MCF 10A (cell line): ENCODE data around the gene CACNA1H. TPM values are rescaled to one million over a fixed set of nuclear protein-coding genes. Genes with fewer than 3 reads are reported as not detected.
"Not testable (repeated sequence)": the region's sequence is repeated elsewhere in the genome, so short reads cannot be mapped to it uniquely, and the experiment has no call there.

Source experiments
- BruUV-seq: library from RNA; stranded (reverse); fragments of 400-500 nt; replicated peaks from 2 replicates; lab custom pipeline; 2021; lab: Mats Ljungman, UMichigan
- CTCF ChIA-PET: fragments of 300-600 bp; sonication (Branson Sonifier 250); formaldehyde crosslinking; extraction: SDS; loops from one replicate; lab custom pipeline; 2021; ENCODE audit warnings: antibody characterized with exemption, inconsistent platforms; lab: Yijun Ruan, JAX
- POLR2A ChIA-PET: fragments of 300-600, 350-650 bp; sonication (Branson Sonifier 250); formaldehyde crosslinking; extraction: SDS; loops from one replicate; lab custom pipeline; 2020; ENCODE audit warnings: antibody characterized with exemption, inconsistent platforms; lab: Yijun Ruan, JAX
- DNase-seq: peaks from one replicate; pipeline ENCODE4 v3.0.0-alpha.2; 2018; ENCODE audit not compliant: unreplicated experiment
- H3K27ac Mint-ChIP-seq: one replicate; pipeline ENCODE4 v1.8.0; 2022; ENCODE audit warnings: mild to moderate bottlenecking, low read depth, mixed read lengths; ENCODE audit not compliant: unreplicated experiment
- H3K27me3 Mint-ChIP-seq: one replicate; pipeline ENCODE4 v1.8.0; 2022; ENCODE audit warnings: mixed read lengths; ENCODE audit not compliant: insufficient read depth, unreplicated experiment
- H3K36me3 Mint-ChIP-seq: one replicate; pipeline ENCODE4 v1.8.0; 2022; ENCODE audit warnings: mild to moderate bottlenecking, moderate library complexity, mixed read lengths; ENCODE audit not compliant: insufficient read depth, unreplicated experiment
- H3K4me1 Mint-ChIP-seq: one replicate; pipeline ENCODE4 v1.8.0; 2022; ENCODE audit warnings: mixed read lengths; ENCODE audit not compliant: insufficient read depth, unreplicated experiment
- H3K4me3 Mint-ChIP-seq: one replicate; pipeline ENCODE4 v1.8.0; 2022; ENCODE audit warnings: mild to moderate bottlenecking, moderate library complexity, mixed read lengths; ENCODE audit not compliant: unreplicated experiment
- H3K9me3 Mint-ChIP-seq: one replicate; pipeline ENCODE4 v1.8.0; 2022; ENCODE audit warnings: mixed read lengths; ENCODE audit not compliant: unreplicated experiment
- intact Hi-C: fragments of 100-400 bp; cut with micrococcal nuclease; formaldehyde crosslinking; loops from 2 replicates; pipeline ENCODE4 v1.14.1; 2022
- total RNA-seq: library from RNA; stranded (reverse); gene quantifications from 2 replicates; pipeline ENCODE4 v1.2.3, GENCODE V29; 2022
- TF ChIP-seq, protein P1 (sequence below): fragments of 200-600 bp; IDR thresholded peaks from one replicate; pipeline ENCODE4 v1.8.0; 2022; ENCODE audit warnings: antibody characterized with exemption, mild to moderate bottlenecking; ENCODE audit not compliant: unreplicated experiment

CACNA1H gene
- total RNA-seq, 1 experiment from 2014 or later = not detected

DNA sequence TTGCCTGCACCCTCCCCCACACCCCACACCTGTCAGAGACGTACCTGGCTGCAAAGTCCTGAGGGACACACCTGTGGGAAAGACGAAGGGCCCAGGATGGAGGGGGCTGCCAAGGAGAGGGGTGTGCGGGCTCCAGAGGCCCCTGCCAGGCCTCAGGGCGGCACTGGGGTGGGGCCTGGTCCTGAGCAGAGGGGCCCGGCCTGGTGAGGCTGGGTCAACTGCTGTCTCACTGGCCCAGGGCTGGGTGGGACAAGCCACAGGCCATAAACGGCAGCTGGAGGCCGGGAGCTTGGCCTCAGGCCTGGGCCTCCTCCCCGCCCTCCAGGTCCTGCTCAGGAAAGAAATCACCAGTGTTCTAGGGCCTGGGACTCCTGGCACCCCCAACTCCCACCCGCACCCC is 71.7 kb downstream of the CACNA1H start:
- no peak overlapping the region for H3K4me3 Mint-ChIP-seq
- peaks cover 31% of the 10 kb centered on the region for H3K27me3 Mint-ChIP-seq
- peaks cover 5% of the 10 kb centered on the region for H3K4me1 Mint-ChIP-seq
- ChIA-PET CTCF (interaction anchor here (0.7 kb wide), 1 partner anchor 563 kb away, joined by 3 read pairs; no protein-coding TSS in a partner anchor), POLR2A (no interaction called here)
- no peak for DNase-seq
- TF ChIP-seq, protein P1, sequence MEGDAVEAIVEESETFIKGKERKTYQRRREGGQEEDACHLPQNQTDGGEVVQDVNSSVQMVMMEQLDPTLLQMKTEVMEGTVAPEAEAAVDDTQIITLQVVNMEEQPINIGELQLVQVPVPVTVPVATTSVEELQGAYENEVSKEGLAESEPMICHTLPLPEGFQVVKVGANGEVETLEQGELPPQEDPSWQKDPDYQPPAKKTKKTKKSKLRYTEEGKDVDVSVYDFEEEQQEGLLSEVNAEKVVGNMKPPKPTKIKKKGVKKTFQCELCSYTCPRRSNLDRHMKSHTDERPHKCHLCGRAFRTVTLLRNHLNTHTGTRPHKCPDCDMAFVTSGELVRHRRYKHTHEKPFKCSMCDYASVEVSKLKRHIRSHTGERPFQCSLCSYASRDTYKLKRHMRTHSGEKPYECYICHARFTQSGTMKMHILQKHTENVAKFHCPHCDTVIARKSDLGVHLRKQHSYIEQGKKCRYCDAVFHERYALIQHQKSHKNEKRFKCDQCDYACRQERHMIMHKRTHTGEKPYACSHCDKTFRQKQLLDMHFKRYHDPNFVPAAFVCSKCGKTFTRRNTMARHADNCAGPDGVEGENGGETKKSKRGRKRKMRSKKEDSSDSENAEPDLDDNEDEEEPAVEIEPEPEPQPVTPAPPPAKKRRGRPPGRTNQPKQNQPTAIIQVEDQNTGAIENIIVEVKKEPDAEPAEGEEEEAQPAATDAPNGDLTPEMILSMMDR = no peak
- no peak overlapping the region for H3K27ac Mint-ChIP-seq
- H3K36me3 Mint-ChIP-seq = no peaks in the 10 kb centered on the region
- BruUV-seq = no TSS peak
- intact Hi-C loops = no loop called here
- no peaks in the 10 kb centered on the region for H3K9me3 Mint-ChIP-seq

DNA sequence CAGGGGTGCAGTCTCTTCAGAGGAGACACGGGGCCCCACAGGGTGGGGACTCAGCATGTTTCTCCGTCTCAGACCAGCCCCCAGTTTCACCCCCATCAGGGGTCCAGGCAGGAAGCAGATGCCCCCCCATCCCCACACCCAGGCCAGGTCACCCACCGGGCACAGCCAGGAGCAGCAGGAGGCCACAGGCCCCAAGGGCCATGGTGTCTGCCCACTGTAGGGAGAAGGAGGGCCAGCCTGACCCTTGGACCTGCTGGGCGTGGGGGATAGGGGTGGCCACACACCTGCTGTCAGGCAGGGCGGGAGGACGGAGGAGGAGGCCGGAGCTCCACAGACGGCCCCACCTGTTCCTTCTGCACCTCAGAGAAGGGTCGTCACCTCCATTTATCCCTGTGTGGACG is 72.1 kb downstream of the CACNA1H start, which contains the start of gene TPSG1:
TPSG1 (minus strand) TSS at position 218 of the 401 bp plus-strand sequence; CDS start at position 202, 16 bp downstream.
- Mint-ChIP-seq H3K4me1 (peaks cover 5% of the 10 kb centered on the region), H3K4me3 (no peak within 1 kb of the TSS), H3K27me3 (peaks cover 31% of the 10 kb centered on the region), H3K27ac (no peak within 1 kb of the TSS), H3K36me3 (no peaks in the 10 kb centered on the region), H3K9me3 (no peaks in the 10 kb centered on the region)
- intact Hi-C loops = no loop called here
- TF ChIP-seq, protein P1 = no peak
- CTCF ChIA-PET = interaction anchor here (0.6 to 0.7 kb wide), 2 partner anchors 150 to 564 kb away, joined by 3 read pairs; no protein-coding TSS in a partner anchor
- no TSS peak for BruUV-seq
- POLR2A ChIA-PET = no interaction called here
- DNase-seq = no peak

DNA sequence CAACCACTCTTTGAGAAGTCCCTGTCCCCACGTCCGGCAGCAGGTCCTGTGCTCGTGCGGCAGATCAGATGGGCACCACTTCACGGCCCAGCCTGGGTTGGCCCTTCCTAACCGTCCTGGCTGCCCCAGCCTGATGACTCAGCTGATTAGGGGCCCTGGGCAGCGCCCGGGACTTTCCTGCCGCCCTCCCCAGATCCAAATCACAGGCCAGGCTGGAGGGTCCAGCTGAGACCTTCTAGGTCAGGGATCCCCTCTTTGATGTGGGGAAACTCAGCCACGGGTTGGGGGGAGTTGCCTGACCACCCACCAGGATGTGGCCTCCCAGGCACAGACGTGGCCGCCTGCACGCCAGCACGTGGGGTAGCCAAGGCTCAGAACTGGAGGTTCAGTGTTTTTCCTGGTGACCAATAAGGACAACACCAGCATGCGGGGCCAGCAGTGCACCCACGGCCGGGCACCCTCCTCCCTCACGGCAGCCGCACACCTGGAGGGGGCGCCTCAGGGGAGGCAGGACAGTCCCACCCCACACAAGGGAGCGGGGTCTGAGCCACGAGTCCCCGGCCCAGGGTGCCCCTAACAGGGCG is 72.9 kb downstream of the CACNA1H start:
- H3K4me1 Mint-ChIP-seq, H3K9me3 Mint-ChIP-seq, BruUV-seq, H3K4me3 Mint-ChIP-seq, POLR2A ChIA-PET, H3K36me3 Mint-ChIP-seq, intact Hi-C loops, H3K27ac Mint-ChIP-seq, DNase-seq: not testable (repeated sequence)
- peaks cover 31% of the 10 kb centered on the region for H3K27me3 Mint-ChIP-seq
- CTCF ChIA-PET = interaction anchor here (0.6 kb wide), 1 partner anchor 151 kb away, joined by 3 read pairs; no protein-coding TSS in a partner anchor

DNA sequence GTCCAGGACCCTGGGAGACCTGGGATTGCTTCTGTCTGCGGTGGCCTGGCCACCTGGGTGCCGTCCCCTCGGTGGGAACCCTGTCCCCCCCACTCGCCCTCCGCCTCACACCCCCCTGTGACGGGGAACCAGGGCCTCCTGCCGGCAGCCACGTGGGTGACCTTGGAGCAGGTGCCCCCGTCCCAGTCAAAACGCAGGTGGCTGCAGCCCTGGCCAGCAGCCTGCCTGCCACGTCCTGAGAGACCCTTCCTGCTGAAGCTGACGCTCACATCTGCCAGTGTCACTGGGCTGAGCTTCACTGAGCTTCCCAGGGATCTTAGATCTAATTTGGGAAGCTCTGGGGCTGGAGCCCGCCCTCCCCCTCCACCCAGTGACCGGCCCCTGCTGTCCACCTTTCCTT is 73.8 kb downstream of the CACNA1H start:
- intact Hi-C loops, DNase-seq, BruUV-seq, H3K27ac Mint-ChIP-seq, H3K9me3 Mint-ChIP-seq, CTCF ChIA-PET, H3K4me3 Mint-ChIP-seq, H3K4me1 Mint-ChIP-seq, H3K36me3 Mint-ChIP-seq, POLR2A ChIA-PET: not testable (repeated sequence)
- peaks cover 24% of the 10 kb centered on the region for H3K27me3 Mint-ChIP-seq

DNA sequence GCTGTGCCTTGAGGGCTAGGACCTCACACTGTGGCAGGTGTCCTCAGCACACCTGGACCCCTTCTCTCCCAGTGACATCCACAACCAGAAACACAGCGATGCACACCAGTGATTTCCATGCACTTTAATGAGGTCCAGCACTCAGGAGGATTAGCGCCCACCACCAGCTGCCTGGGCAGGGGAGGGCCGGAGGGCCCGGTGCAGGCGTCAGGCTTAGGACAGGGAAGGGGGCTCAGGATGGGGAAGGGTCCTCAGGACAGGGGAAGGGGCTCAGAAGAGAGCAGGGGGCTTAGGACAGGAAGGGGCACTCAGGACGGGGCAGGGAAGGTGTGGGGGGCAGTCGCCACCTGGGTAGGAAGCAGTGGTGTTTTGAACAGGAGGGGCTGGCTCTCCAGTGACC is 75.3 kb downstream of the CACNA1H start:
- H3K27ac Mint-ChIP-seq, H3K4me1 Mint-ChIP-seq, H3K36me3 Mint-ChIP-seq, BruUV-seq, H3K9me3 Mint-ChIP-seq, intact Hi-C loops, H3K4me3 Mint-ChIP-seq, DNase-seq, H3K27me3 Mint-ChIP-seq, POLR2A ChIA-PET: not testable (repeated sequence)
- CTCF ChIA-PET = interaction anchor here (0.5 kb wide), 1 partner anchor 102 kb away, joined by 3 read pairs; no protein-coding TSS in a partner anchor

DNA sequence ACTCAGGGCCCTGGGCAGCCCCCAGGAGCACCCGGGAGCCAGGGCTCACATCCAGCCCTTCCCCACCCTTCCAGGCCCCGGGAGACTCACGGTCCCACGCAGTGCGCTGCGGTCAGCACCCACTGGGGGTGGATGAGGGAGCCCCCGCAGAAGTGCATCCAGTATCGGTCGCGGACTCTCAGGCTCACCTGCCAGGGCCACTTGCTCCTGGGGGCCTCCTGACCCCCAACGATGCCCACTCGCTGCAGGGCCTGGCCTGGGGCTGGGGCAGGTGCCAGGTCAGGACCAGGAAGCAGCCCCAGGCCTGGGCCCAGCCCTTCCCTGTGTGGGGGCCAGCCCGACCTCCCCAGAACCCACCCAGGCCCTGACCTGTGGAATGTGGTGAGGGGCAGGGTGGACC is 76.6 kb downstream of the CACNA1H start:
- H3K36me3 Mint-ChIP-seq, POLR2A ChIA-PET, H3K4me1 Mint-ChIP-seq, H3K4me3 Mint-ChIP-seq, intact Hi-C loops, H3K27me3 Mint-ChIP-seq, H3K9me3 Mint-ChIP-seq, DNase-seq, CTCF ChIA-PET, BruUV-seq, H3K27ac Mint-ChIP-seq: not testable (repeated sequence)

DNA sequence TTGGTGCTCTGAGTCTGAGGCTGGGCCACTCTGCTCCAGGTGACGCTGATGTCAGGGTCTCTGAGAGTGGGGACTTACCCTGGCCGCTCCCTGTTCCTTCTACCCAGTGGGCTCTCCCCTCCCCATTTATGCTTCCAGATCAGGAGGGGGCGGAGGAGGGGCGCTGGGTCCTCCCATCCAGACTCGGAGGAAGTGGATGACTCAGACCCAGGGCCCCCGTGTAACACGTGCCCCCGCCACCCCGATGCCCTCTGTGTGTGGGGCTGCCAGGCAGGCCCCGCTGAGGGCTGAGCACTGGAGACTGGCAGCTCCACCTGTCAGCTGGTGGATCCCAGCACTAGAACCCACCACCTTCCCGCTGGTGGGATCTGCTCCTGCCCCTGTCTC is 77.2 kb downstream of the CACNA1H start, which contains the start of gene TPSB2:
TPSB2 (minus strand) TSS at position 101 of the 387 bp plus-strand sequence. CDS start 233 bp downstream, outside the sequence.
- H3K27ac Mint-ChIP-seq, H3K27me3 Mint-ChIP-seq, intact Hi-C loops, DNase-seq, POLR2A ChIA-PET, H3K4me1 Mint-ChIP-seq, H3K4me3 Mint-ChIP-seq, H3K9me3 Mint-ChIP-seq, BruUV-seq, H3K36me3 Mint-ChIP-seq, CTCF ChIA-PET: not testable (repeated sequence)
